IMR-90 (cell line): Measurements from ENCODE around the gene BRDT. TPM values are rescaled to one million over a fixed set of nuclear protein-coding genes. Genes with fewer than 3 reads are reported as not detected.
A peak's percentile ranks its signal among the peaks of the same experiment; 100 is the strongest.

Experiments used
- ATAC-seq: fragments of 200-7000 bp; cut with Tn5 transposase; 2 replicates; pipeline ENCODE4 v1.9.1; 2020; ENCODE audit warnings: low read depth, mild to moderate bottlenecking, moderate library complexity
- BruUV-seq: library from RNA; stranded (reverse); fragments of 400-500 nt; replicated peaks from 2 replicates; lab custom pipeline; 2021; lab: Mats Ljungman, UMichigan
- CTCF ChIA-PET: fragments of 300-600 bp; formaldehyde crosslinking; extraction: SDS; loops from one replicate; lab custom pipeline; 2021; ENCODE audit warnings: antibody characterized with exemption; lab: Yijun Ruan, JAX
- POLR2A ChIA-PET: fragments of 300-600 bp; sonication (Branson Sonifier 250); formaldehyde crosslinking; loops from one replicate; lab custom pipeline; 2022; ENCODE audit warnings: antibody characterized with exemption; ENCODE audit not compliant: unreplicated experiment; lab: Charles Lee
- DNase-seq: peaks from one replicate; pipeline ENCODE4 v3.0.0; 2013
- H2AFZ ChIP-seq: replicated peaks from 2 replicates; pipeline ENCODE3; 2013; ENCODE audit warnings: low read length, mild to moderate bottlenecking; ENCODE audit not compliant: poor library complexity
- H2AK5ac ChIP-seq: 2 replicates; pipeline ENCODE4 v1.6.1; 2013; ENCODE audit warnings: low read depth, low read length, inconsistent platforms
- H2AK9ac ChIP-seq: replicated peaks from 2 replicates; pipeline ENCODE3; 2013; ENCODE audit warnings: mild to moderate bottlenecking, low read depth, low read length, moderate library complexity; ENCODE audit not compliant: poor library complexity
- H2BK120ac ChIP-seq: 2 replicates; pipeline ENCODE4 v1.6.1; 2013; ENCODE audit warnings: low read depth, low read length, inconsistent platforms
- H2BK15ac ChIP-seq: 3 replicates; pipeline ENCODE4 v1.6.1; 2013; ENCODE audit warnings: low read depth, low read length, inconsistent platforms
- H2BK20ac ChIP-seq: 2 replicates; pipeline ENCODE4 v1.6.1; 2013; ENCODE audit warnings: low read depth, mild to moderate bottlenecking, inconsistent platforms, low read length, moderate library complexity
- H2BK5ac ChIP-seq: 2 replicates; pipeline ENCODE4 v1.6.1; 2013; ENCODE audit warnings: mild to moderate bottlenecking, low read depth, low read length, inconsistent platforms; ENCODE audit not compliant: poor library complexity, severe bottlenecking
- H3K14ac ChIP-seq: replicated peaks from 2 replicates; pipeline ENCODE4 v1.6.1; 2013; ENCODE audit warnings: low read depth, low read length, inconsistent platforms
- H3K18ac ChIP-seq: 2 replicates; pipeline ENCODE4 v1.6.1; 2013; ENCODE audit warnings: low read depth, low read length, control low read depth
- H3K23ac ChIP-seq: 2 replicates; pipeline ENCODE4 v1.6.1; 2013; ENCODE audit warnings: low read depth, low read length, inconsistent platforms
- H3K27ac ChIP-seq: 2 replicates; pipeline ENCODE4 v1.5.1; 2013; ENCODE audit warnings: mild to moderate bottlenecking, control low read depth, low read length; ENCODE audit not compliant: insufficient read depth
- H3K27me3 ChIP-seq: 2 replicates; pipeline ENCODE4 v1.6.1; 2013; ENCODE audit warnings: low read length; ENCODE audit not compliant: control insufficient read depth, insufficient read depth
- H3K36me3 ChIP-seq: 2 replicates; pipeline ENCODE4 v1.6.1; 2013; ENCODE audit warnings: low read length, mixed read lengths; ENCODE audit not compliant: control insufficient read depth, insufficient read depth
- H3K4ac ChIP-seq: 2 replicates; pipeline ENCODE4 v1.6.1; 2013; ENCODE audit warnings: low read depth, low read length, inconsistent platforms
- H3K4me1 ChIP-seq: 2 replicates; pipeline ENCODE4 v1.6.1; 2013; ENCODE audit warnings: low read length, mixed read lengths; ENCODE audit not compliant: control insufficient read depth, insufficient read depth
- H3K4me2 ChIP-seq: 2 replicates; pipeline ENCODE4 v1.6.1; 2013; ENCODE audit warnings: low read depth, mild to moderate bottlenecking, control low read depth, low read length, moderate library complexity
- H3K4me3 ChIP-seq: 2 replicates; pipeline ENCODE4 v1.5.1; 2013; ENCODE audit warnings: low read depth, mild to moderate bottlenecking, control low read depth, low read length, moderate library complexity; ENCODE audit not compliant: insufficient read depth
- H3K56ac ChIP-seq: 2 replicates; pipeline ENCODE4 v1.6.1; 2013; ENCODE audit warnings: low read length, inconsistent platforms; ENCODE audit not compliant: insufficient read depth; ENCODE audit errors: extremely low read depth
- H3K79me1 ChIP-seq, 2 experiments: 2 replicates each; pipeline ENCODE4 v1.6.1; 2013; ENCODE audit warnings: low read length in 2 of 2, inconsistent platforms in 1 of 2, low read depth in 1 of 2
- H3K9ac ChIP-seq: 2 replicates; pipeline ENCODE4 v1.6.1; 2013; ENCODE audit warnings: low read depth, low read length, control low read depth
- H3K9me1 ChIP-seq: 2 replicates; pipeline ENCODE4 v1.6.1; 2013; ENCODE audit warnings: low read length, inconsistent platforms; ENCODE audit not compliant: insufficient read depth
- H3K9me3 ChIP-seq: 2 replicates; pipeline ENCODE4 v1.6.1; 2013; ENCODE audit warnings: low read length; ENCODE audit not compliant: control insufficient read depth, insufficient read depth
- H4K20me1 ChIP-seq: 2 replicates; pipeline ENCODE4 v1.6.1; 2013; ENCODE audit warnings: low read length, inconsistent platforms; ENCODE audit not compliant: insufficient read depth
- H4K5ac ChIP-seq: 2 replicates; pipeline ENCODE4 v1.6.1; 2013; ENCODE audit warnings: mild to moderate bottlenecking, low read depth, low read length, control low read depth
- H4K8ac ChIP-seq, 2 experiments: 2 replicates each; pipeline ENCODE4 v1.6.1; 2013; ENCODE audit warnings: low read depth in 2 of 2, low read length in 2 of 2, control low read depth in 1 of 2, inconsistent platforms in 1 of 2
- H4K91ac ChIP-seq: 2 replicates; pipeline ENCODE4 v1.6.1; 2013; ENCODE audit warnings: low read depth, low read length, inconsistent platforms; ENCODE audit not compliant: insufficient read depth
- CEBPB ChIP-seq: IDR thresholded peaks from 2 replicates; pipeline ENCODE4 v1.6.1; 2012; ENCODE audit warnings: low read depth, low read length, improper control_type of control experiment
- MAFK ChIP-seq: IDR thresholded peaks from 2 replicates; pipeline ENCODE4 v1.6.1; 2012; ENCODE audit warnings: low read depth, low read length, improper control_type of control experiment
- MXI1 ChIP-seq: IDR thresholded peaks from 2 replicates; pipeline ENCODE4 v1.6.1; 2012; ENCODE audit warnings: low read depth, mild to moderate bottlenecking, low read length, moderate library complexity, borderline replicate concordance
- dilution Hi-C: fragments of 300-500 bp; cut with HindIII; formaldehyde crosslinking; loops from one replicate; pipeline ENCODE4 v1.14.3; 2018; ENCODE audit warnings: low sequenced_read_pairs; ENCODE audit not compliant: unreplicated experiment
- in situ Hi-C: fragments of 300-500 bp; cut with MboI; formaldehyde crosslinking; loops from 3 replicates; pipeline ENCODE4 v1.14.3; 2019; ENCODE audit warnings: low sequenced_read_pairs, inconsistent platforms, mixed read lengths
- intact Hi-C: fragments of 100-400 bp; cut with micrococcal nuclease; formaldehyde crosslinking; loops from 2 replicates; pipeline ENCODE4 v1.10.0; 2022
- polyA plus RNA-seq, 3 experiments: library from polyadenylated mRNA; depleted of rRNA; stranded (reverse); fragments of >200 nt; gene quantifications; 2 replicates each; pipeline ENCODE4 v1.2.3, GENCODE V29; 2012; ENCODE audit warnings: low replicate concordance in 1 of 3
- total RNA-seq: library from RNA; depleted of rRNA; stranded (reverse); fragments of >200 nt; gene quantifications from 2 replicates; pipeline ENCODE4 v1.2.3, GENCODE V29; 2012

The BRDT gene
- total and polyA plus RNA-seq, 2 of the 4 experiments (the other 2 are of a cell fraction), result not detected

DNA sequence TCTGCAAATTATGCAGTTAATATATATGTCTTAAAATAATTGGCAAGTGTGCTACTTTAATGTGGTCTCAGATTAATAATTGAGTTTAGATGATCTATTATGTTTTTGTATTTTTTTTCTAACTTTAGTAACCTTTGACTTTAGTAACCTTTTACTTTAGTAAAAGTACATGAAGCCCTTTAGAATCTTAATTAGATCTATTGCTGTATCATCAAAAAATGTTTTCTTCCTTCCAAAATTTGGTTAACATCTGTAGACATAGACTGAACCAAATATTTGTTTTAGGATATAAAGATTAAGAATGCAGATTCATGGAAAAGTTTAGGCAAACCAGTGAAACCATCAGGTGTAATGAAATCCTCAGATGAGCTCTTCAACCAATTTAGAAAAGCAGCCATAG is 54.9 kb downstream of the BRDT start:
- Histone ChIP-seq H3K9me1 (no peaks in the 10 kb centered on the region), H2AK5ac (no peak overlapping the region), H2AFZ (no peak overlapping the region), H2BK15ac (no peak overlapping the region), H2BK5ac (no peak overlapping the region), H3K9me3 (no peaks in the 10 kb centered on the region), H3K9ac (no peak overlapping the region), H4K91ac (no peak overlapping the region), H3K56ac (no peak overlapping the region), H3K27me3 (no peaks in the 10 kb centered on the region), H4K5ac (no peak overlapping the region), H3K18ac (no peak overlapping the region), H3K79me1 (no peaks in the 10 kb centered on the region), H3K4me3 (no peak overlapping the region), H2AK9ac (no peak overlapping the region), H3K4me1 (no peaks in the 10 kb centered on the region), H3K27ac (no peak overlapping the region), H4K8ac (no peak overlapping the region), H3K23ac (no peak overlapping the region), H2BK120ac (no peak overlapping the region), H2BK20ac (no peak overlapping the region), H4K20me1 (no peaks in the 10 kb centered on the region), H3K4me2 (no peak overlapping the region), H3K14ac (no peak overlapping the region), H3K4ac (no peak overlapping the region), H3K36me3 (no peaks in the 10 kb centered on the region)
- TF ChIP-seq MXI1, result no peak
- no peak for TF ChIP-seq CEBPB
- peak; percentile 42; the same call in 1 of the 2 replicates for TF ChIP-seq MAFK
- DNase-seq, result no peak
- POLR2A ChIA-PET, result no interaction called here
- in situ Hi-C loops, result loop anchor here (25.0 kb wide), 1 partner anchor 608 kb away; no protein-coding TSS in a partner anchor
- dilution Hi-C loops, result no loop called here
- ATAC-seq, result no peak
- intact Hi-C loops, result no loop called here
- CTCF ChIA-PET, result interaction anchor here (1.4 to 1.7 kb wide), 2 partner anchors 287 to 294 kb away, joined by 3 to 6 read pairs; partner anchors contain the start of genes GLMN and RPAP2
- no TSS peak for BruUV-seq
